Stimulated activated effector memory CD8-positive, alpha-beta T cell treated with anti-CD3 and anti-CD28 coated beads, Interleukin-12 subunit alpha, Interleukin-12 subunit beta, amount 100 ng/mL, for 72 hours (primary cell): ENCODE data around the gene FBLN2.

ENCODE experiments used
- ATAC-seq: fragments of 150-1000 bp; cut with Tn5 transposase; 2 replicates; pipeline ENCODE4 v1.10.0; 2021
- DNase-seq, 2 donors: peaks; one replicate each; pipeline ENCODE4 v3.0.0; 2021 to 2022; ENCODE audit warnings: low spot score in 2 of 2
- H3K27ac Mint-ChIP-seq: one replicate; pipeline ENCODE4 v1.8.0; 2022; ENCODE audit warnings: mild to moderate bottlenecking, mixed read lengths
- H3K36me3 Mint-ChIP-seq: one replicate; pipeline ENCODE4 v1.8.0; 2022; ENCODE audit warnings: mild to moderate bottlenecking, mixed read lengths
- H3K4me1 Mint-ChIP-seq: one replicate; pipeline ENCODE4 v1.8.0; 2022; ENCODE audit warnings: mixed read lengths
- H3K4me3 Mint-ChIP-seq: one replicate; pipeline ENCODE4 v1.8.0; 2022; ENCODE audit warnings: mild to moderate bottlenecking, mixed read lengths
- H3K9me3 Mint-ChIP-seq: one replicate; pipeline ENCODE4 v1.8.0; 2022; ENCODE audit warnings: mixed read lengths

The FBLN2 gene

GRCh38 chr3:13616359-13616758 lies 67.4 kb downstream of the FBLN2 start:
- no peak for DNase-seq
- no peak for ATAC-seq
- Mint-ChIP-seq H3K4me1 (peaks cover under 1% of the 10 kb centered on the region), H3K36me3 (peaks cover 5% of the 10 kb centered on the region), H3K27ac (no peak overlapping the region), H3K4me3 (no peak overlapping the region), H3K9me3 (peaks cover 3% of the 10 kb centered on the region)

- Mint-ChIP-seq H3K4me1 (peaks cover 8% of the 10 kb centered on the region), H3K9me3 (peaks cover 3% of the 10 kb centered on the region), H3K36me3 (peaks cover 5% of the 10 kb centered on the region), H3K4me3 (no peak overlapping the region), H3K27ac (no peak overlapping the region)
- ATAC-seq, result no peak
- no peak for DNase-seq
Observed at GRCh38 chr3:13617097-13617738, 68.3 kb downstream of the FBLN2 start.

GRCh38 chr3:13617981-13618380 lies 69.1 kb downstream of the FBLN2 start:
- ATAC-seq (no peak), DNase-seq (no peak)
- Mint-ChIP-seq H3K36me3 (peaks cover 5% of the 10 kb centered on the region), H3K27ac (no peak overlapping the region), H3K4me1 (peaks cover 8% of the 10 kb centered on the region), H3K4me3 (no peak overlapping the region), H3K9me3 (peaks cover 3% of the 10 kb centered on the region)

- Mint-ChIP-seq H3K27ac (no peak overlapping the region), H3K4me1 (peaks cover 8% of the 10 kb centered on the region), H3K9me3 (peaks cover 3% of the 10 kb centered on the region)
Observed at GRCh38 chr3:13618836-13619235, 69.9 kb downstream of the FBLN2 start.

GRCh38 chr3:13619661-13620230 lies 70.8 kb downstream of the FBLN2 start:
- peaks cover 3% of the 10 kb centered on the region for H3K9me3 Mint-ChIP-seq
- peaks cover 8% of the 10 kb centered on the region for H3K4me1 Mint-ChIP-seq
- ATAC-seq (no peak), DNase-seq (no peak)
- H3K36me3 Mint-ChIP-seq, result peaks cover 5% of the 10 kb centered on the region
- no peak overlapping the region for H3K27ac Mint-ChIP-seq
- no peak overlapping the region for H3K4me3 Mint-ChIP-seq

More at GRCh38 chr3:13618836-13619235, 69.9 kb downstream of the FBLN2 start:
- Mint-ChIP-seq H3K36me3 (peaks cover 5% of the 10 kb centered on the region), H3K4me3 (no peak overlapping the region)
- DNase-seq (no peak), ATAC-seq (no peak)

- Mint-ChIP-seq H3K9me3 (peaks cover 3% of the 10 kb centered on the region), H3K36me3 (peaks cover 5% of the 10 kb centered on the region)
Observed at GRCh38 chr3:13620281-13620680, 71.4 kb downstream of the FBLN2 start.

GRCh38 chr3:13620776-13621365 lies 71.9 kb downstream of the FBLN2 start:
- peak overlapping the region; percentile 55 for H3K4me3 Mint-ChIP-seq
- peak overlapping the region; percentile 79 for H3K27ac Mint-ChIP-seq
- ATAC-seq, result no peak
- H3K4me1 Mint-ChIP-seq, result peaks cover 8% of the 10 kb centered on the region
- H3K36me3 Mint-ChIP-seq, result peaks cover 5% of the 10 kb centered on the region
- no peak for DNase-seq
- peaks cover 3% of the 10 kb centered on the region for H3K9me3 Mint-ChIP-seq

More at GRCh38 chr3:13620281-13620680, 71.4 kb downstream of the FBLN2 start:
- ATAC-seq (no peak), DNase-seq (no peak)
- Mint-ChIP-seq H3K4me3 (no peak overlapping the region), H3K4me1 (peaks cover 8% of the 10 kb centered on the region), H3K27ac (no peak overlapping the region)

- DNase-seq (no peak), ATAC-seq (peak; percentile 73)
- peak overlapping the region; percentile 55 for H3K4me3 Mint-ChIP-seq
- H3K36me3 Mint-ChIP-seq, result peaks cover 5% of the 10 kb centered on the region
- H3K27ac Mint-ChIP-seq, result peak overlapping the region; percentile 79
- peaks cover 8% of the 10 kb centered on the region for H3K4me1 Mint-ChIP-seq
- H3K9me3 Mint-ChIP-seq, result peaks cover 3% of the 10 kb centered on the region
Observed at GRCh38 chr3:13621381-13622221, 72.7 kb downstream of the FBLN2 start.

- H3K36me3 Mint-ChIP-seq, result peaks cover 5% of the 10 kb centered on the region
- no peak for ATAC-seq
- peaks cover under 1% of the 10 kb centered on the region for H3K9me3 Mint-ChIP-seq
- H3K4me1 Mint-ChIP-seq, result peaks cover 8% of the 10 kb centered on the region
- DNase-seq, result no peak
- H3K27ac Mint-ChIP-seq, result no peak overlapping the region
- no peak overlapping the region for H3K4me3 Mint-ChIP-seq
Observed at GRCh38 chr3:13622356-13622755, 73.4 kb downstream of the FBLN2 start.

GRCh38 chr3:13623101-13623654 lies 74.3 kb downstream of the FBLN2 start:
- H3K4me1 Mint-ChIP-seq, result peaks cover 8% of the 10 kb centered on the region
- no peak overlapping the region for H3K27ac Mint-ChIP-seq
- no peaks in the 10 kb centered on the region for H3K9me3 Mint-ChIP-seq
- H3K36me3 Mint-ChIP-seq, result peaks cover 5% of the 10 kb centered on the region
- no peak for DNase-seq
- H3K4me3 Mint-ChIP-seq, result no peak overlapping the region
- no peak for ATAC-seq

- H3K4me1 Mint-ChIP-seq, result peaks cover 8% of the 10 kb centered on the region
- ATAC-seq, result no peak
- H3K9me3 Mint-ChIP-seq, result no peaks in the 10 kb centered on the region
- H3K27ac Mint-ChIP-seq, result no peak overlapping the region
- peaks cover 5% of the 10 kb centered on the region for H3K36me3 Mint-ChIP-seq
- no peak for DNase-seq
- H3K4me3 Mint-ChIP-seq, result no peak overlapping the region
Observed at GRCh38 chr3:13624021-13624420, 75.1 kb downstream of the FBLN2 start.

GRCh38 chr3:13624671-13625125 lies 75.8 kb downstream of the FBLN2 start:
- ATAC-seq, result no peak
- DNase-seq, result no peak
- Mint-ChIP-seq H3K9me3 (no peaks in the 10 kb centered on the region), H3K4me3 (no peak overlapping the region), H3K27ac (no peak overlapping the region), H3K36me3 (no peaks in the 10 kb centered on the region), H3K4me1 (peaks cover 8% of the 10 kb centered on the region)

- peaks cover 7% of the 10 kb centered on the region for H3K4me1 Mint-ChIP-seq
- no peak overlapping the region for H3K4me3 Mint-ChIP-seq
- H3K9me3 Mint-ChIP-seq, result no peaks in the 10 kb centered on the region
- H3K36me3 Mint-ChIP-seq, result no peaks in the 10 kb centered on the region
- no peak overlapping the region for H3K27ac Mint-ChIP-seq
- DNase-seq, result no peak
- ATAC-seq, result no peak
Observed at GRCh38 chr3:13626396-13626795, 77.5 kb downstream of the FBLN2 start.

- no peak overlapping the region for H3K4me3 Mint-ChIP-seq
- ATAC-seq (no peak), DNase-seq (no peak)
- no peaks in the 10 kb centered on the region for H3K9me3 Mint-ChIP-seq
- no peak overlapping the region for H3K27ac Mint-ChIP-seq
- peaks cover 1% of the 10 kb centered on the region for H3K4me1 Mint-ChIP-seq
- no peaks in the 10 kb centered on the region for H3K36me3 Mint-ChIP-seq
Observed at GRCh38 chr3:13626915-13627460, 78.1 kb downstream of the FBLN2 start.

- H3K27ac Mint-ChIP-seq, result no peak overlapping the region
- H3K9me3 Mint-ChIP-seq, result no peaks in the 10 kb centered on the region
- DNase-seq, result no peak
- no peak for ATAC-seq
- no peaks in the 10 kb centered on the region for H3K36me3 Mint-ChIP-seq
- H3K4me1 Mint-ChIP-seq, result no peaks in the 10 kb centered on the region
- H3K4me3 Mint-ChIP-seq, result no peak overlapping the region
Observed at GRCh38 chr3:13627681-13628080, 78.8 kb downstream of the FBLN2 start.
